Nephron (organoid): ENCODE data around the gene NETO1.

Experiments
- H3K27ac Mint-ChIP-seq, 3 experiments: 2 replicates each; pipeline ENCODE4 v1.8.0; 2020; ENCODE audit warnings: mixed read lengths in 3 of 3, mild to moderate bottlenecking in 2 of 3, moderate library complexity in 1 of 3
- H3K27me3 Mint-ChIP-seq: 2 replicates; pipeline ENCODE4 v1.8.0; 2021; ENCODE audit warnings: low read depth, mild to moderate bottlenecking, moderate library complexity, mixed read lengths
- H3K36me3 Mint-ChIP-seq: 2 replicates; pipeline ENCODE4 v1.8.0; 2020; ENCODE audit warnings: low read depth, mixed read lengths
- H3K4me1 Mint-ChIP-seq: 2 replicates; pipeline ENCODE4 v1.8.0; 2020; ENCODE audit warnings: mixed read lengths
- H3K4me3 Mint-ChIP-seq, 3 experiments: 2 replicates each; pipeline ENCODE4 v1.8.0; 2020; ENCODE audit warnings: mild to moderate bottlenecking in 3 of 3, mixed read lengths in 3 of 3, moderate library complexity in 2 of 3
- H3K9me3 Mint-ChIP-seq: 2 replicates; pipeline ENCODE4 v1.8.0; 2020; ENCODE audit warnings: mixed read lengths
- TF ChIP-seq, protein P1 (sequence below), 3 experiments: fragments of 200-600 bp; sonication (generic); IDR thresholded peaks; one replicate each; pipeline ENCODE4 v1.5.0; 2021; ENCODE audit warnings: antibody characterized with exemption in 3 of 3; ENCODE audit not compliant: unreplicated experiment in 3 of 3

Gene NETO1

DNA sequence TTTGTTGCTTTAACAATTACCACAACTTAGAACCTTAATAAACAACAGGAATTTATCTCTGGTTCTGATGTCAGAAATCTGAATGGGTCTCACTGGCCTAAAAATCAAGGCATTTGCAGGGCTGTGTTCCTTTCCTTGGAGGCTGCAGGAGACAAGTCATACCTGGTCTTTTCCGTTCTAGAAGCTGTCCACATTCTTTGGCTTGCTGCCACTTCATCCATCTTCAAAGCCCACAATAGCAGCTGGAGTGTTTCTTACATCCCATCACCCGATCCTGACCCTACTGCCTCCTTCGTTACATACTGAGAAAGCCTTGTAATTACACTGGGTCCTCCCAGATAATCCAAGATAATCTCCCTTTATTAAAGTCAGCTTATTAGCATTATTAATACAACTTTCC lies 18.1 kb downstream of the NETO1 start:
- Mint-ChIP-seq H3K4me1 (no peaks in the 10 kb centered on the region), H3K36me3 (no peaks in the 10 kb centered on the region), H3K27me3 (no peaks in the 10 kb centered on the region), H3K27ac (no peak overlapping the region), H3K4me3 (no peak overlapping the region), H3K9me3 (no peaks in the 10 kb centered on the region)
- TF ChIP-seq, protein P1, sequence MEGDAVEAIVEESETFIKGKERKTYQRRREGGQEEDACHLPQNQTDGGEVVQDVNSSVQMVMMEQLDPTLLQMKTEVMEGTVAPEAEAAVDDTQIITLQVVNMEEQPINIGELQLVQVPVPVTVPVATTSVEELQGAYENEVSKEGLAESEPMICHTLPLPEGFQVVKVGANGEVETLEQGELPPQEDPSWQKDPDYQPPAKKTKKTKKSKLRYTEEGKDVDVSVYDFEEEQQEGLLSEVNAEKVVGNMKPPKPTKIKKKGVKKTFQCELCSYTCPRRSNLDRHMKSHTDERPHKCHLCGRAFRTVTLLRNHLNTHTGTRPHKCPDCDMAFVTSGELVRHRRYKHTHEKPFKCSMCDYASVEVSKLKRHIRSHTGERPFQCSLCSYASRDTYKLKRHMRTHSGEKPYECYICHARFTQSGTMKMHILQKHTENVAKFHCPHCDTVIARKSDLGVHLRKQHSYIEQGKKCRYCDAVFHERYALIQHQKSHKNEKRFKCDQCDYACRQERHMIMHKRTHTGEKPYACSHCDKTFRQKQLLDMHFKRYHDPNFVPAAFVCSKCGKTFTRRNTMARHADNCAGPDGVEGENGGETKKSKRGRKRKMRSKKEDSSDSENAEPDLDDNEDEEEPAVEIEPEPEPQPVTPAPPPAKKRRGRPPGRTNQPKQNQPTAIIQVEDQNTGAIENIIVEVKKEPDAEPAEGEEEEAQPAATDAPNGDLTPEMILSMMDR (IDR thresholded peaks at IDR 0.05; ENCODE audit: unreplicated experiment in 3 of 3): no peak

DNA sequence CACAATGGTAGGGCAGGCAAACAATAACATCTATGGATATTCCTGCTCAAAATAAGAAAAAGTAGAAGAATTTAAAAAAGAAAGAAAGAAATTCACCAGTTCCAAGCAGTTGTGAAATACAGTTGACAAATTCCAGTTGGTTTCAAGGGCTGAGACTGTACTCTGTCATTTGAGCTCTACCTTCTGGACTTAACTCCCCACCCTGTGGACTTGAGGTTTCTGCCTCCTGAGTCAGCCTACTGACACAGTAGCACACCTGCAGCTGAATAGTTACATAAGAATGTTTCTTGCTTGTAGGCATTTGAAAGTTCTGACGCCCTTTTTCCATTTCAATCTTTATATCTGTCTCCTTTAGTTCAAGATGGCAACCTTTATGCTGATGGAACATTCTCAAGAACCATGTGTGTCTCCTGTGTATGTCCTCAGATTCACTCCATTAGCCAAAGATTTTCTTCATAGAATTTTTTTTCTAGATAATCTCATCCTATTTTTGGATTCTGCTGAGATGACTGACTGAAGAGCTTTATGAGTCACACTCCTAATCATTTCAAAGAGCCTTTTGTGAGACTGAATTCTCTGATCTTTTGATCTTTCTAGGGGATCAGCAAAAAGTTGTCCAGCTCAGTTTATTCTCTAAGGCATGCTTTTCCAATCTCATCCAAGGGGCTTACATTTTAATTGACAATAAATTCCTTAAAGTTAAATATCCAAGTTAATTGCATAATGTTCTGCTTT lies 19.1 kb downstream of the NETO1 start:
- TF ChIP-seq, protein P1 (IDR thresholded peaks at IDR 0.05; ENCODE audit: unreplicated experiment in 3 of 3): no peak
- no peaks in the 10 kb centered on the region for H3K4me1 Mint-ChIP-seq
- H3K36me3 Mint-ChIP-seq: no peaks in the 10 kb centered on the region
- H3K9me3 Mint-ChIP-seq: no peaks in the 10 kb centered on the region
- no peak overlapping the region for H3K4me3 Mint-ChIP-seq
- H3K27me3 Mint-ChIP-seq: no peaks in the 10 kb centered on the region
- H3K27ac Mint-ChIP-seq: no peak overlapping the region

DNA sequence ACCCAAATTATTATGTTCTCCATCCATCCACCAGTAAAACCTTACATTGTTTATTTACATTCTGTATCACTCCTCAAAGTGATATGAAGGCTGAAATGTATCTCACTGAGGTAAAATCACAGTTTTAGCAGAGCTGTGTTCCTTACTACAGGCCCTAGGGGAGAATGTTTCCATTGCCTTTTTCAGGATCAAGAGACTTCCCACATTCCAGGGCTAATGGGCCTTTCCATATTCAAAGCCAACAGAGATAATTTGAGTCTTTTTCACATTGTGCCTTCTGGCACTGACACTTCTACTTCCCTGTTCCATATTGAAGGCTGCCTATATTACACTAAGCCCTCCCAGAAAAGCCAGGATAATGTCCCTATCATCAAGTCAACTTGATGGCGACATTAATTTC lies 20.0 kb downstream of the NETO1 start:
- Mint-ChIP-seq H3K4me1 (no peaks in the 10 kb centered on the region), H3K27me3 (no peaks in the 10 kb centered on the region), H3K27ac (no peak overlapping the region), H3K9me3 (no peaks in the 10 kb centered on the region), H3K36me3 (no peaks in the 10 kb centered on the region), H3K4me3 (no peak overlapping the region)
- TF ChIP-seq, protein P1 (IDR thresholded peaks at IDR 0.05; ENCODE audit: unreplicated experiment in 3 of 3): no peak

DNA sequence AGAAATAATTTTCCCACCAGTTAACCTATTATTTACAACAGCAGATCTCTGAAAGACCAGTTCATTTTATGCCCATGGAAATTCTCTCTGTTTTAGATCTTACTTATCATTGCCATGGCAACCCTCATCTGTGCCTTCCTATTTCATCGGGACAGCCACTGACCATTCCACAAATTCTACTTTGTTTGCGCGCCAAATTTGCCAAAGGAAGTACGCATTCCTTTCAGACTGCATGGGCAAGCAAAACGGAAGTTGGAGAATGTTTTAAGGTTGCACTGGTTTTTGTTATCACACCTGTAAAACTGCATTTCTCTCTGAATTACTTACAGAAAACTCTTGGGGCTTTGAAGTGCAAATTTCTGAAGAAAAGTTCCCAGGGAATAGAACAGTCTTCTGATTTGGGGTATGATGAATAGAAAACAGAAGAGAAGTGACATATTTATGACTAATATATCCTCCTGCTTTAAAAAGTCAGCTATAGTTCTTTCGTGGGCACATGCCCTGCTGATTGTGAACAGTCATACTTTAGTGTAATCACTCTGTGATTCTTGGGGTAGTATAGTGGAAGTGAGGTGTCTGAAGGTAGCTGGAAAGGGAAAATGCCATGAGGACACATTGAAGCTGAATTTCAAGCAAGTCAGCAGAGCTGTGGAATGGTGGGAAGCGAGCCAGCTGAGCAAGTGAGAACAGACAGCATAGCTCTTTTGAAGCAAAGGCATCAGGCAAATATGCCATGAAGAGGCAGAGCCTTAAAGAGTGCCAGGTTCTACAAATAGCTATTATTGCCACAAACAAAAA lies 20.9 kb downstream of the NETO1 start:
- H3K27ac Mint-ChIP-seq: peak overlapping the region in 1 of 3 experiments; percentile 51
- H3K9me3 Mint-ChIP-seq: no peaks in the 10 kb centered on the region
- TF ChIP-seq, protein P1 (IDR thresholded peaks at IDR 0.05; ENCODE audit: unreplicated experiment in 3 of 3): no peak
- no peaks in the 10 kb centered on the region for H3K4me1 Mint-ChIP-seq
- no peaks in the 10 kb centered on the region for H3K36me3 Mint-ChIP-seq
- no peak overlapping the region for H3K4me3 Mint-ChIP-seq
- H3K27me3 Mint-ChIP-seq: no peaks in the 10 kb centered on the region

DNA sequence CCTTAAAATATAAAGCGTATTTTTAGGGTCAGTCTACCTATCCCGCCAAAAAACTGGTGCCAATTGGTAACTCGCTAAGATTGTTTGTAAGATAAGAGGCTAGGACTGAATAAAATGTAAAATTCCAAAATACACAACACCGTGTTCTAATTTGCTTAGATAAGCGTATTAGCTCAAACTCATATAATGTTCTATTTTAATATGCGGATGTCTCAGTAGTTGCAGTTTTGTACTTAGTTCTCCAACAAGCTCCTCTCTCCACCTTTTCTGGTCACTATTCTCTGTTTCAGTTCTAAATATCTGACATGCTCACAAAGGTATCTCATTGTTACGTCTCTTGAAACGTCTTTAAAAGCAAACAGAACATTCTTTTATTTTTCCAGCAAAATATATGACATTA lies 24.0 kb downstream of the NETO1 start:
- Mint-ChIP-seq H3K4me1 (no peaks in the 10 kb centered on the region), H3K27ac (no peak overlapping the region), H3K27me3 (peaks cover 4% of the 10 kb centered on the region), H3K36me3 (no peaks in the 10 kb centered on the region), H3K4me3 (no peak overlapping the region), H3K9me3 (no peaks in the 10 kb centered on the region)
- TF ChIP-seq, protein P1 (IDR thresholded peaks at IDR 0.05; ENCODE audit: unreplicated experiment in 3 of 3): no peak
